ENCODE results near the gene MYL11. TPM values are rescaled to one million over a fixed set of nuclear protein-coding genes. Genes with fewer than 3 reads are reported as not detected.
A peak's percentile ranks its signal among the peaks of the same experiment; 100 is the strongest.

MYL11 gene
- total and polyA plus RNA-seq, 4 donors: 0.70 TPM; not detected in 3

DNA sequence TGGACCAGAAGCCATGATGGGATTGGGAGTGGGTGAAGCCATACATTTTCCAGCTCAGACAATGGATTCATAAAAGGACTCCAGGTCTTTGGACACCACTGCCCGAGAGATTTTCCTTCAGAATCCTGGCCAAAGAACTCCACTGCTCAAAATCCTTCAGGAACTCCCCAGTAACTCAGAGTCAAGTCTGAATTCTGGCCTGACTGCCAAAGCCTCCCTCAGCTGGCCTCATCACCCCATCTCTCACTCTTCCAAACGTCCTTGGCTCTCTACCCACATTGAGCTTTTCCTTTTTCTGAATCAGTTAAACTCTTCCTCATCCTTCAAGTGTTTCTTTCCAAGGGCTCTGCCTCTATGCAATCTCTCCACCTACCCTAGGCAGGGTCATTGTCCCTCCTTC is 8.9 kb downstream of the MYL11 start:
- H3K27ac ChIP-seq (ENCODE audit: low read depth in 1 of 2, low read length in 2 of 2): no peak overlapping the region
- H3K9me3 ChIP-seq (ENCODE audit: control insufficient read depth in 4 of 4, low read length in 3 of 4): no peaks in the 10 kb centered on the region
- H3K4me1 ChIP-seq (ENCODE audit: control insufficient read depth in 4 of 4, insufficient read depth in 4 of 4, low read length in 3 of 4): peaks cover 5 to 7% (median 6%) of the 10 kb centered on the region in 4 donors
- H3K36me3 ChIP-seq (ENCODE audit: control insufficient read depth in 4 of 4, insufficient read depth in 3 of 4, low read depth in 1 of 4, low read length in 3 of 4): no peaks in the 10 kb centered on the region
- 57% methylated on average over 2 of the region's 2 CpGs for WGBS
- no peak overlapping the region for H3K4me3 ChIP-seq (ENCODE audit: low read depth in 1 of 3, low read length in 3 of 3)
- TF ChIP-seq, protein P1, sequence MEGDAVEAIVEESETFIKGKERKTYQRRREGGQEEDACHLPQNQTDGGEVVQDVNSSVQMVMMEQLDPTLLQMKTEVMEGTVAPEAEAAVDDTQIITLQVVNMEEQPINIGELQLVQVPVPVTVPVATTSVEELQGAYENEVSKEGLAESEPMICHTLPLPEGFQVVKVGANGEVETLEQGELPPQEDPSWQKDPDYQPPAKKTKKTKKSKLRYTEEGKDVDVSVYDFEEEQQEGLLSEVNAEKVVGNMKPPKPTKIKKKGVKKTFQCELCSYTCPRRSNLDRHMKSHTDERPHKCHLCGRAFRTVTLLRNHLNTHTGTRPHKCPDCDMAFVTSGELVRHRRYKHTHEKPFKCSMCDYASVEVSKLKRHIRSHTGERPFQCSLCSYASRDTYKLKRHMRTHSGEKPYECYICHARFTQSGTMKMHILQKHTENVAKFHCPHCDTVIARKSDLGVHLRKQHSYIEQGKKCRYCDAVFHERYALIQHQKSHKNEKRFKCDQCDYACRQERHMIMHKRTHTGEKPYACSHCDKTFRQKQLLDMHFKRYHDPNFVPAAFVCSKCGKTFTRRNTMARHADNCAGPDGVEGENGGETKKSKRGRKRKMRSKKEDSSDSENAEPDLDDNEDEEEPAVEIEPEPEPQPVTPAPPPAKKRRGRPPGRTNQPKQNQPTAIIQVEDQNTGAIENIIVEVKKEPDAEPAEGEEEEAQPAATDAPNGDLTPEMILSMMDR (IDR thresholded peaks at IDR 0.05; ENCODE audit: low read depth, low read length, missing input control): no peak
- TF ChIP-seq EGR1 (IDR thresholded peaks at IDR 0.05; ENCODE audit: low read depth in 2 of 2) (no peak), HNF4G (IDR thresholded peaks at IDR 0.05) (no peak)
- TF ChIP-seq, protein P2, sequence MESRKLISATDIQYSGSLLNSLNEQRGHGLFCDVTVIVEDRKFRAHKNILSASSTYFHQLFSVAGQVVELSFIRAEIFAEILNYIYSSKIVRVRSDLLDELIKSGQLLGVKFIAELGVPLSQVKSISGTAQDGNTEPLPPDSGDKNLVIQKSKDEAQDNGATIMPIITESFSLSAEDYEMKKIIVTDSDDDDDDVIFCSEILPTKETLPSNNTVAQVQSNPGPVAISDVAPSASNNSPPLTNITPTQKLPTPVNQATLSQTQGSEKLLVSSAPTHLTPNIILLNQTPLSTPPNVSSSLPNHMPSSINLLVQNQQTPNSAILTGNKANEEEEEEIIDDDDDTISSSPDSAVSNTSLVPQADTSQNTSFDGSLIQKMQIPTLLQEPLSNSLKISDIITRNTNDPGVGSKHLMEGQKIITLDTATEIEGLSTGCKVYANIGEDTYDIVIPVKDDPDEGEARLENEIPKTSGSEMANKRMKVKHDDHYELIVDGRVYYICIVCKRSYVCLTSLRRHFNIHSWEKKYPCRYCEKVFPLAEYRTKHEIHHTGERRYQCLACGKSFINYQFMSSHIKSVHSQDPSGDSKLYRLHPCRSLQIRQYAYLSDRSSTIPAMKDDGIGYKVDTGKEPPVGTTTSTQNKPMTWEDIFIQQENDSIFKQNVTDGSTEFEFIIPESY (IDR thresholded peaks at IDR 0.05): no peak
- DNase-seq (ENCODE audit: low spot score): no peak
- H3K9ac ChIP-seq (ENCODE audit: low read depth in 1 of 2, low read length in 2 of 2): no peak overlapping the region
- no peaks in the 10 kb centered on the region for H3K27me3 ChIP-seq (ENCODE audit: control insufficient read depth in 4 of 4, insufficient read depth in 4 of 4, low read length in 3 of 4)

DNA sequence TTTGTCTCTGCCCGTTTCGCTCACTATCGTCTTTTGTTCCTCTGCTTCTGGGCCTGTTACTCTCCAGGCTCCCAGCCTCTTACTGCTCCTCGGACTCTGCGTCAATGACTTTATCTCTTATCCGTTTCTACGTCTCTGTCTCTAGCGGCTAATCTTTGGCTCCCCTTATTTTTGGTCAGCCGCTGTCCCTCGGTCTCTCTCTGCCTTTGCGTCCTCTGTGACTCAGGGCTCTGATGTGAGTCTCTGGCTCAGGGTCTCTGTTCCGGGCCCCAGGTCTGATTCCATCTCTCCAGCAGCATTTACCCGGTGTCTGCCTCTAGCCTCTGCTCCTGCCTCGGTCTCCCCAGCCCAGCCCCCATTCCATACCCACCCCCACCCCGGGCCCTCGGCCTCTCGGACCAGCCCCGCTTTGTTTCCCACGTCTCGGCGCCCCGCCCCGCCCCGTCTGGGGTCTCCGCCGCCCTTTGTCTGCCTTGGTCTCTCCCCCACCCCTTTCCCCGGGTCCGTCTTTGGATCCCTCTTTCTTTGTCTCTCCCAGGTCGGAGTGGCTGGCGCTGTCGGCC is 20.1 kb downstream of the MYL11 start:
- H3K4me1 ChIP-seq (ENCODE audit: control insufficient read depth in 4 of 4, insufficient read depth in 4 of 4, low read length in 3 of 4): peaks cover 2 to 17% (median 11%) of the 10 kb centered on the region in 4 donors
- WGBS: 16% methylated on average over 31 of the region's 31 CpGs
- H3K36me3 ChIP-seq (ENCODE audit: control insufficient read depth in 4 of 4, insufficient read depth in 3 of 4, low read depth in 1 of 4, low read length in 3 of 4): peaks cover 0 to 3% (median 1%) of the 10 kb centered on the region in 4 donors
- H3K9ac ChIP-seq (ENCODE audit: low read depth in 1 of 2, low read length in 2 of 2): peak overlapping the region in 1 of 2 donors; percentile 16
- H3K9me3 ChIP-seq (ENCODE audit: control insufficient read depth in 4 of 4, low read length in 3 of 4): no peaks in the 10 kb centered on the region
- DNase-seq (ENCODE audit: low spot score): no peak
- TF ChIP-seq, protein P3, sequence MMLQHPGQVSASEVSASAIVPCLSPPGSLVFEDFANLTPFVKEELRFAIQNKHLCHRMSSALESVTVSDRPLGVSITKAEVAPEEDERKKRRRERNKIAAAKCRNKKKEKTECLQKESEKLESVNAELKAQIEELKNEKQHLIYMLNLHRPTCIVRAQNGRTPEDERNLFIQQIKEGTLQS (IDR thresholded peaks at IDR 0.05): no peak
- TF ChIP-seq FOXA2 (IDR thresholded peaks at IDR 0.05): no peak
- TF ChIP-seq RAD21 (IDR thresholded peaks at IDR 0.05): no peak
- TF ChIP-seq SP1 (IDR thresholded peaks at IDR 0.05): no peak
- TF ChIP-seq TAF1 (conservative IDR thresholded peaks at IDR 0.05): no peak
- no peak for TF ChIP-seq RXRA (IDR thresholded peaks at IDR 0.05)
- no peak for TF ChIP-seq EGR1 (IDR thresholded peaks at IDR 0.05; ENCODE audit: low read depth in 2 of 2)
- TF ChIP-seq GABPA (IDR thresholded peaks at IDR 0.05 in 1 of 2, conservative IDR thresholded peaks at IDR 0.05 in 1 of 2): no peak
- TF ChIP-seq HNF4A (conservative IDR thresholded peaks at IDR 0.05): no peak
- TF ChIP-seq NR2F2 (IDR thresholded peaks at IDR 0.05): no peak
- TF ChIP-seq HNF4G (IDR thresholded peaks at IDR 0.05): no peak
- H3K27ac ChIP-seq (ENCODE audit: low read depth in 1 of 2, low read length in 2 of 2): peak overlapping the region; percentile 51 to 78
- H3K4me3 ChIP-seq (ENCODE audit: low read depth in 1 of 3, low read length in 3 of 3): peak overlapping the region; percentile 54 to 96 (median 55)
- H3K27me3 ChIP-seq (ENCODE audit: control insufficient read depth in 4 of 4, insufficient read depth in 4 of 4, low read length in 3 of 4): no peaks in the 10 kb centered on the region

Measured in liver (tissue), 9 donors.